Putamen (tissue), 1 donor: ENCODE results near the gene RNASE9.
A peak's percentile ranks its signal among the peaks of the same experiment; 100 is the strongest.
"Not testable (repeated sequence)": the region's sequence is repeated elsewhere in the genome, so short reads cannot be mapped to it uniquely, and the experiment has no call there.

Experiments used
- DNase-seq: peaks from one replicate; pipeline ENCODE4 v3.0.0-alpha.2; 2016; ENCODE audit warnings: low spot score

The RNASE9 gene

GRCh38 chr14:20572382-20572990, 11.6 kb upstream of the RNASE9 start:
- not testable (repeated sequence) for DNase-seq

DNA sequence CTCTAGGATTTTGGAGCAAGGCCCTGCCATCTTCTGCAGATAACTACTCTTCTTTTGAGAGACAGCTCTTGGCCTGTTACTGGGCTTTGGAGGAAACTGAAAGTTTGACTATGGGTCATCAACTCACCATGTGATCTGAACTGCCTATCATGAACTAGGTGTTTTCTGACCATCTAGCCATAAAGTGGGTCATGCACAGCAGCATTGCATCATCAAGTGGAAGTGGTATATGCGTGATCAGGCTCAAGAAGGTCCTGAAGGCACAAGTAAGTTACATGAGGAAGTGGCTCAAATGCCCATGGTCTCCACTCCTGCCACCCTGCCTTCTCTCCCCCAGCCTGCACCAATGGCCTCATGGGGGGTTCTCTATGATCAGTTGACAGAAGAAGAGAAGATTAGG, 9.9 kb upstream of the RNASE9 start:
- DNase-seq: not testable (repeated sequence)

DNA sequence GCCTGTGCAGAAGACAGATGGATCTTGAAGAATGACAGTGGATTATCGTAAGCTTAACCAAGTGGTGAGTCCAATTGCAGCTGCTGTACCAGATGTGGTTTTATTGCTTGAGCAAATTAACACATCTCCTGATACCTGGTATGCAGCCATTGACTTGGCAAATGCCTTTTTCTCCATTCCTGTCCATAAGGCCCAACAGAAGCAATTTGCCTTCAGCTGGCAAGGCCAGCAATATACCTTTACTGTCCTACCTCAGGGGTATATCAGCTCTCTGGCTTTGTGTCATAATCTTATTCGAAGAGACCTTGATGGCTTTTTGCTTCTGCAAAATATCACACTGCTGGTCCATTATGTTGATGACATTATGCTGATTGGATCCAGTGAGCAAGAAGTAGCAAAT, 9.0 kb upstream of the RNASE9 start:
- not testable (repeated sequence) for DNase-seq

DNA sequence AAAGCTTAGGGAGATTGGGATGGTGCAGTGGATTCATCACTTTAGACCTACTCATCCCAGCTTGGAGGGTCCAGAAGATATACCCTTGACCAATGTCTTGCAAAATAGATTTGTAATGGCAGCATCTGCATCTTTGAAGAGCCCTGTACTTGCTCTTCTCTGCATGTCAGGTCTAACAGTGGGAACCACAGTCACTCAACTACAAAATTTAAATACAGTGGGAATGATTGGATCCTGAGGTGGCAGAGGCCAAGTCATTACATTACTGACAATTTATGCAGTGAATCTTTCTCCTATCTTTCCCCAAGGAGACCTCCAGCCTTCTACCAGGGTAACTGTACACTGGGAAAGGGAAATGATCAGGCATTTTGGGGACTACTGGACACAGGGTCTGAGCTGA, 8.2 kb upstream of the RNASE9 start:
- DNase-seq: no peak

DNA sequence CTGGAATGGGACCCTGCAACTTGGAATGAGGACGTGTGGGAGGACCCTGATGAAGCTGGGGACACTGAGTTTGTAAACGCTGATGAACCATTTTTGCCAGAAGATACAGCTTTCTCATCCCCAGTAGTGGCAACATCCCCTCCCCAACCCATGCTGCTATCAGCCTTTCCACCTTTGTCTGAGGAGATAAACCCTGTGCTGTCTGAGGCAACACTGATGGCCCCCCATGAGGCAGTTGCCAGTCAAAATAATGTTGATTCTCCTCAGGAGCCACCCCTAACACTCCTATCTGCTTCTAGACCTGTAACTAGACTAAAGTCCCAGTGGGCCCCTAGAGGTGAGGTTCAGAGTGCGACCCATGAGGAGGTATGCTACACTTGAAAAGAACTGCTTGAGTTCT, 7.5 kb upstream of the RNASE9 start:
- no peak for DNase-seq

DNA sequence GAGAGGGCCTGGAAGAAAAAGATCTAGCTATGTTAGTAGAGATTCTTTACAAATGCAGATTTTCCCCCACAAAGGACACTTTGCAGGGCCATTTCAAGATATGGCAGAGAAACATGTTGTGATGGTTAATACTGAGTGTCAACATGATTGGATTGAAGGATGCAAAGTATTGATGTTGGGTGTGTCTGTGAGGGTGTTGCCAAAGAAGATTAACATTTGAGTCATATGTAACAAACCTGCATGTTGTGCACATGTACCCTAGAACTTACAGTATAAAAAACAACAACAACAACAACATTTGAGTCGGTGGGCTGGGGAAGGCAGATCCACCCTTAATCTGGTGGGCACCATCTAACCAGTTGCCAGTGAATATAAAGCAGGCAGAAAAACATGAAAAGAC, 6.4 kb upstream of the RNASE9 start:
- DNase-seq: not testable (repeated sequence)

- no peak for DNase-seq
Measured at GRCh38 chr14:20564501-20564997, 3.7 kb upstream of the RNASE9 start.

DNA sequence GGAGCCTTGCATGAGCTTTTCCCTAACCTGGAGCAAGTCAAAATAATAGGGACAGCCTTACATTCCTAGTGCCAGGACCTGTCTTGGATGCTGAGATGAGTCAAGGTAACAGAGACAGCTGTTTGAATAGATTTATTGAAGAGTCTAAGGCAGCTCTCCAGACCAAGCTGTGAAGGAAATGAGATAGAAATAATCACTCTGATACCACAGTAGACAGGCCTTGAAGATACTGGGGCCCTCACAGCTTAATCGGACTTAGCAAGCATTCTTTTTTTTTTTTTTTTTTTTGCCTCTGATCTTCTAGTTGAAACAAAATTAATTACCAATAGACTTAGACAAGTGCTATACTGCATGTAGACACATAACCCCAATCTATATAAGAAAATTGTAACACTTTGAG, 3.1 kb upstream of the RNASE9 start:
- DNase-seq: no peak

GRCh38 chr14:20559461-20559904, 1.4 kb downstream of the RNASE9 start:
- no peak for DNase-seq

- no peak for DNase-seq
Measured at GRCh38 chr14:20557212-20557542, 3.7 kb downstream of the RNASE9 start.

GRCh38 chr14:20556500-20557211, 4.2 kb downstream of the RNASE9 start:
- DNase-seq: no peak

DNA sequence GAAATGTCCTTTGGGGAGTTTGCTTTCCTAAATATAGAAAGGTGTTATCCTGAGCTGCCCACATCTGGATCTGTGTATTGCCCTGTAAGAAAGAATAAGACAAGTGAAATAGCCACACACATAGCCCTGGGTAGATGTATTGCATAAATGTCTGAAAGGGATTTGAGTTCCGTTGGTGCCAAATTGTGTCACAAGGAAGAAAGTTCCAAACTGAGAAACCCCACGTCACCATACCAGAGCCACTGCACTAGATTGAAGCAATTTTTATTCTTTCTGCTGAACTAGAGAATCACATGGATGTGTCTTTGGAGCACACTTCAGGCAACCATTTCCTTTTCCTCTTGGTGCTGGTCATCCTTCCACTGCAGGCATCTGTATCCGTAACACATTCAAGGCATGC, 5.0 kb downstream of the RNASE9 start:
- no peak for DNase-seq

- DNase-seq: no peak
Measured at GRCh38 chr14:20553024-20553423, 7.8 kb downstream of the RNASE9 start.

DNA sequence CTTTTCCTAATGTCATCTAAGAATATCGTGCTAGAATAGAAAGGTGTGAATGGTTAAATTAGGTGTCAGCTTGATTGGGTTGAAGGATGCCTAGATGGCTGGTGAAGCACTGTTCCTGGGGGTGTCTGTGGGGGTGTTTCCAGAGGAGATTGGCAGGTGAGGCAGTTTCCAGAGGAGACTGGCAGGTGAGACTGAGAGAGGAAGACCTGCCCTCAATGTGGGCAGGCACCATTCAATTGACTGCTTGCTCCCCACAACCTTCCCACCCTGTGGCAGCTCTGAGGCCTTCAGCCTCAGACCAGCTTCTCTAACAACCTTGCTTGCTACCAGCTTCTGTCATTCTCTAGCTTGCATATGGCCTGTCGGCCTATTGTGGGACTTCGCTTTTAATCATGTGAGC, 9.2 kb downstream of the RNASE9 start:
- DNase-seq: peak; percentile 62

- DNase-seq: no peak
Measured at GRCh38 chr14:20550926-20551325, 9.9 kb downstream of the RNASE9 start.

- no peak for DNase-seq
Measured at GRCh38 chr14:20548414-20549158, 12.3 kb downstream of the RNASE9 start.

DNA sequence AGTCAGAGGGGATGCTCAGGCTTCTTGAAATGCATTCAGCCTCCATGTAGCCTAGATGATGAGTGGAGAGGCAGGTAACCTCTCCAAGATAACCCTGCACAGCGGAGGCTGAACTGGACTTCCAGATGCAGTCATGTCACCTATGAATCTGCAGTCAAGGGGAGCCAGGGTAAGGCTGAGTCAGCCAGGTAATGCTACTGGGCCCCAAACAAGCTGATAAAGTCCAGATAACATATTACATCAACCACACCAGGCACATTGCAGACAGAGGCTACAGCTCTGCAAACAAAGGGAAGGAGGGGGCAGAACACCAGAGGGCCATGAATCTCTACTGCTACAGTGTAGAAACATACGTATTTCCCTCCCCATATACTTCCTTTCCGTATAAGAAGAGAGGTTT, 14.0 kb downstream of the RNASE9 start:
- DNase-seq: no peak

DNA sequence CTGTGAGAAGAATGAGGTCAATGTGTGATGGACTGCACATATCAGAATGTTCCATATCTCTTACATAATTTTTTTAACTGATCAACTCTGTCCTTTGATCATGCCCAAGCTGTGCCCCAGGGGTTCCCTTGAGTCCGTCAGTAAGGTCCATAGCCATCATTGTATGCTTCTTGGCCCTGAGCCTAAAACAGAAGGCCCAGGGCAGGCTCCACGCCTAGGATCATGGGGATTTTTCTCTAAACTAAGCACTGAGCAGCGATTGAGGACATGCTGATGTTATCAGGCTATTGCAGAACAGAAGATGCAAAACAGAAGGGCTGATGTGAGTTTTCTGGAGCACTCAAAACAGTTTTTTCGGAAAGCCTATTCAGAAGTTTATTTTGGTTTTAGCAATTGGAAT, 20.9 kb downstream of the RNASE9 start:
- DNase-seq: no peak

GRCh38 chr14:20530771-20531571, 29.9 kb downstream of the RNASE9 start:
- peak; percentile 39 for DNase-seq

GRCh38 chr14:20529806-20530205, 31.0 kb downstream of the RNASE9 start:
- no peak for DNase-seq

DNA sequence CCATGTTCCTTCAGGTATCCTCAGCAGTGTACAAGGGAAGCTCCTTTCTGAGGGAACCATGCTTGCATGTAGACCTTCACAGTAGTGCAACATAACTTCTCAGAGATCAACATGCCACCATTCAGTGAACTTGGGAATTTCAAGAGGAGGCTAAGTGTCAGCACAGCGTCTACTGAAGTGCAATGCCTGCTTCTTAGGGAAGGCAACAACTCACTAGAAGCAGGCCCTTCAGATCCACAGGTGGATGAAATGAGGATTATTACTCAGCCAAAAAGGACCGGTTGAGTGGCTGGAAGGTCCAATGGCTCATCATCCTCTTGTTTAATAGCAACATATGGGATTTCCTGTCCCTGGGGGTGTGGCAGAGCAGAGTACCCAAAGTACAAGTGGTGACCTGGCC, 36.8 kb downstream of the RNASE9 start:
- no peak for DNase-seq

DNA sequence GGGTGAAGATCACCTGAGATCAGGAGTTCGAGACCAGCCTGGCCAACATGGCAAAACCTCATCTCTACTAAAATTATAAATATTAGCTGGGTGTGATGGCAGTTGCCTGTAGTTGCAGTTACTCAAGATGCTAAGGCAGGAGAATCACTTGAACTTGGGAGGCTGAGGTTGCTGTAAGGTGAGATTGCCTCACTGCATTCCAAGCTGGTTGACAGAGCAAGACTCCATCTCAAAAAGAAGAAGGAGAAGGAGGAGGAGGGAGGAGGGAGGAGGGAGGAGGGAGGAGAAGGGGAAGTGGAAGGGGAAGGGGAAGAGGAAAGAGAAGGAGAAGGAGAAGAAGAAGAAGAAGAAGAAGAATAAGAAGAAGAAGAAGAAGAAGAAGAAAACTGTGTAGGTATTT, 38.5 kb downstream of the RNASE9 start:
- no peak for DNase-seq
